OCI-LY7 (cell line): ENCODE data around the gene GAB1. TPM values are rescaled to one million over a fixed set of nuclear protein-coding genes. Genes with fewer than 3 reads are reported as not detected.
A peak's percentile ranks its signal among the peaks of the same experiment; 100 is the strongest.

Experiments
- BruUV-seq: library from RNA; stranded (reverse); fragments of 400-500 nt; replicated peaks from 2 replicates; lab custom pipeline; 2021; lab: Mats Ljungman, UMichigan
- CTCF ChIA-PET: fragments of 300-600 bp; sonication (Branson Sonifier 250); formaldehyde crosslinking; loops from one replicate; lab custom pipeline; 2022; ENCODE audit warnings: antibody characterized with exemption; ENCODE audit not compliant: unreplicated experiment; lab: Charles Lee
- POLR2A ChIA-PET: fragments of 300-600 bp; sonication (Branson Sonifier 250); formaldehyde crosslinking; loops from one replicate; lab custom pipeline; 2022; ENCODE audit warnings: antibody characterized with exemption; lab: Charles Lee
- DNase-seq: peaks from one replicate; pipeline ENCODE4 v3.0.0-alpha.2; 2015; ENCODE audit warnings: low spot score
- H2AFZ ChIP-seq: fragments of 200-600 bp; sonication (generic), shearing (Covaris generic); 2 replicates; pipeline ENCODE4 v1.6.1; 2014; ENCODE audit warnings: mild to moderate bottlenecking, antibody characterized with exemption, low read length, moderate library complexity
- H3K27ac ChIP-seq: fragments of 200-600 bp; sonication (generic); 2 replicates; pipeline ENCODE4 v1.5.1; 2014; ENCODE audit warnings: mixed run types, low read depth, mild to moderate bottlenecking, moderate library complexity, low read length, inconsistent platforms; ENCODE audit not compliant: poor library complexity, severe bottlenecking
- H3K36me3 ChIP-seq: fragments of 200-600 bp; sonication (generic); 2 replicates; pipeline ENCODE4 v1.6.1; 2014; ENCODE audit warnings: mild to moderate bottlenecking, antibody characterized with exemption, low read length, moderate library complexity, mixed read lengths; ENCODE audit not compliant: insufficient read depth
- H3K4me1 ChIP-seq: fragments of 200-600 bp; sonication (generic); 2 replicates; pipeline ENCODE4 v1.5.1; 2014; ENCODE audit warnings: mild to moderate bottlenecking, low read length; ENCODE audit not compliant: insufficient read depth, poor library complexity, severe bottlenecking
- H3K4me2 ChIP-seq: fragments of 200-600 bp; sonication (generic); 2 replicates; pipeline ENCODE4 v1.6.1; 2014; ENCODE audit warnings: mild to moderate bottlenecking, low read length
- H3K4me3 ChIP-seq: fragments of 200-600 bp; sonication (generic); 2 replicates; pipeline ENCODE4 v1.5.1; 2014; ENCODE audit warnings: mild to moderate bottlenecking, low read depth, low read length; ENCODE audit not compliant: poor library complexity, severe bottlenecking
- H3K79me2 ChIP-seq: fragments of 200-600 bp; sonication (generic); 2 replicates; pipeline ENCODE4 v1.6.1; 2016; ENCODE audit warnings: low read depth, mild to moderate bottlenecking, low read length, moderate library complexity, mixed read lengths; ENCODE audit not compliant: insufficient read depth
- H3K9me2 ChIP-seq: fragments of 200-600 bp; sonication (generic); 2 replicates; pipeline ENCODE4 v1.6.1; 2016; ENCODE audit warnings: mild to moderate bottlenecking, low read length, mixed read lengths; ENCODE audit not compliant: insufficient read depth
- H3K9me3 ChIP-seq: fragments of 200-600 bp; sonication (generic); 2 replicates; pipeline ENCODE4 v1.6.1; 2014; ENCODE audit warnings: mild to moderate bottlenecking, mixed run types, low read length, mixed read lengths
- H4K20me1 ChIP-seq: fragments of 200-600 bp; sonication (generic); 2 replicates; pipeline ENCODE4 v1.6.1; 2014; ENCODE audit warnings: mild to moderate bottlenecking, antibody characterized with exemption, low read length, moderate library complexity, mixed read lengths; ENCODE audit not compliant: insufficient read depth
- EZH2phosphoT487 ChIP-seq: fragments of 200-600 bp; sonication (generic); IDR thresholded peaks from 2 replicates; pipeline ENCODE4 v1.6.1; 2018; ENCODE audit warnings: low read depth, borderline replicate concordance, mild to moderate bottlenecking, mixed run types, antibody characterized with exemption, low read length, moderate library complexity, mixed read lengths
- intact Hi-C: fragments of 100-400 bp; cut with micrococcal nuclease; formaldehyde crosslinking; loops from one replicate; pipeline ENCODE4 v1.10.0; 2022; ENCODE audit not compliant: unreplicated experiment
- total RNA-seq, 2 experiments: library from RNA; depleted of rRNA in 1 of 2; stranded (reverse); fragments of >200 nt in 1 of 2; shearing (Covaris generic) in 1 of 2; gene quantifications; 2 replicates each; pipeline ENCODE4 v1.2.3, GENCODE V29; 2014 to 2022
- TF ChIP-seq, protein P1 (sequence below): fragments of 200-600 bp; sonication (generic); conservative IDR thresholded peaks from 2 replicates; pipeline ENCODE4 v1.5.1; 2014; ENCODE audit warnings: mild to moderate bottlenecking, antibody characterized with exemption, low read length, moderate library complexity, mixed read lengths

Gene GAB1
- total RNA-seq, 2 experiments from 2014 or later = 42.6 to 99.3 TPM

DNA sequence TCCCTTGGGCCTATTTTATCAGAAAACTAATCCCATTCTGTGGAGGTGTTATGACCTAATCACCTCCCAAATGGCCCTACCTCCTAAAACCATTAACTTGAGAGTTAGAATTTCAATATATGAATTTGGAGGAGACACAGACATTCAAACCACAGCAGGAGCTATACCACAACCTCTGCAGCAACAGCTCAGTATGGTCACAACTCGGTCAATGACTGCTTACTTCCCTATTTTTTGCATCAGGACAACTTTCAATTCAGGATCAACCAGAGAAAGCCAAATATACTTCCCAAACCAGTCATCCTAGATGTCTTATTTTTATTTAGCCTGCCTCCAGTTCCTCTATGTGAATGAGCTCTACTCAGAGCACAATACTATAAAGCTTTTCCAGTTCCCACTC lies 165.6 kb downstream of the GAB1 start:
- intact Hi-C loops = no loop called here
- peak overlapping the region; percentile 32; the same call in 1 of the 2 replicates for H2AFZ ChIP-seq
- H3K9me3 ChIP-seq = 0 out of 2 replicates have a peak, but pooled peaks cover 3% of the 10 kb centered on the region
- no peak for TF ChIP-seq EZH2phosphoT487
- TF ChIP-seq, protein P1, sequence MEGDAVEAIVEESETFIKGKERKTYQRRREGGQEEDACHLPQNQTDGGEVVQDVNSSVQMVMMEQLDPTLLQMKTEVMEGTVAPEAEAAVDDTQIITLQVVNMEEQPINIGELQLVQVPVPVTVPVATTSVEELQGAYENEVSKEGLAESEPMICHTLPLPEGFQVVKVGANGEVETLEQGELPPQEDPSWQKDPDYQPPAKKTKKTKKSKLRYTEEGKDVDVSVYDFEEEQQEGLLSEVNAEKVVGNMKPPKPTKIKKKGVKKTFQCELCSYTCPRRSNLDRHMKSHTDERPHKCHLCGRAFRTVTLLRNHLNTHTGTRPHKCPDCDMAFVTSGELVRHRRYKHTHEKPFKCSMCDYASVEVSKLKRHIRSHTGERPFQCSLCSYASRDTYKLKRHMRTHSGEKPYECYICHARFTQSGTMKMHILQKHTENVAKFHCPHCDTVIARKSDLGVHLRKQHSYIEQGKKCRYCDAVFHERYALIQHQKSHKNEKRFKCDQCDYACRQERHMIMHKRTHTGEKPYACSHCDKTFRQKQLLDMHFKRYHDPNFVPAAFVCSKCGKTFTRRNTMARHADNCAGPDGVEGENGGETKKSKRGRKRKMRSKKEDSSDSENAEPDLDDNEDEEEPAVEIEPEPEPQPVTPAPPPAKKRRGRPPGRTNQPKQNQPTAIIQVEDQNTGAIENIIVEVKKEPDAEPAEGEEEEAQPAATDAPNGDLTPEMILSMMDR = no peak
- no peak overlapping the region for H3K4me2 ChIP-seq
- H3K4me1 ChIP-seq = no peaks in the 10 kb centered on the region
- H4K20me1 ChIP-seq = no peaks in the 10 kb centered on the region
- no peaks in the 10 kb centered on the region for H3K9me2 ChIP-seq
- H3K27ac ChIP-seq = no peak overlapping the region
- BruUV-seq = no TSS peak
- H3K79me2 ChIP-seq = no peaks in the 10 kb centered on the region
- no peak for DNase-seq
- H3K4me3 ChIP-seq = no peak overlapping the region
- no peaks in the 10 kb centered on the region for H3K36me3 ChIP-seq
- POLR2A ChIA-PET = interaction anchor here (0.8 to 1.9 kb wide), 5 partner anchors 8 to 311 kb away, joined by 3 to 10 read pairs (median 3); partner anchors contain the start of gene SMARCA5
- CTCF ChIA-PET = interaction anchor here (1.0 kb wide), 1 partner anchor 9 kb away, joined by 3 read pairs; no protein-coding TSS in a partner anchor

- no peak overlapping the region for H2AFZ ChIP-seq
- POLR2A ChIA-PET = interaction anchor here (0.5 kb wide), 1 partner anchor 12 kb away, joined by 3 read pairs; no protein-coding TSS in a partner anchor
- H3K36me3 ChIP-seq = no peaks in the 10 kb centered on the region
- no peak overlapping the region for H3K27ac ChIP-seq
- no peak for DNase-seq
- H4K20me1 ChIP-seq = no peaks in the 10 kb centered on the region
- H3K4me1 ChIP-seq = no peaks in the 10 kb centered on the region
- TF ChIP-seq, protein P1 = no peak
- no peak for TF ChIP-seq EZH2phosphoT487
- no peak overlapping the region for H3K4me3 ChIP-seq
- intact Hi-C loops = no loop called here
- CTCF ChIA-PET = no interaction called here
- H3K4me2 ChIP-seq = no peak overlapping the region
- no peaks in the 10 kb centered on the region for H3K79me2 ChIP-seq
- H3K9me2 ChIP-seq = no peaks in the 10 kb centered on the region
- no TSS peak for BruUV-seq
- 0 out of 2 replicates have a peak, but pooled peaks cover 3% of the 10 kb centered on the region for H3K9me3 ChIP-seq
Observed at GRCh38 chr4:143506031-143506430, 169.4 kb downstream of the GAB1 start.

- POLR2A ChIA-PET = interaction anchor here (1.9 kb wide), 1 partner anchor 9 kb away, joined by 10 read pairs; no protein-coding TSS in a partner anchor
- H3K4me1 ChIP-seq = peaks cover 23% of the 10 kb centered on the region
- no peak overlapping the region for H3K27ac ChIP-seq
- H3K79me2 ChIP-seq = peaks cover 35% of the 10 kb centered on the region
- H3K36me3 ChIP-seq = peaks cover 27% of the 10 kb centered on the region
- no peak overlapping the region for H3K4me3 ChIP-seq
- H4K20me1 ChIP-seq = peaks cover 28% of the 10 kb centered on the region
- peak overlapping the region; percentile 89; the same call in 1 of the 2 replicates for H2AFZ ChIP-seq
- no peaks in the 10 kb centered on the region for H3K9me3 ChIP-seq
- H3K9me2 ChIP-seq = no peaks in the 10 kb centered on the region
- intact Hi-C loops = loop anchor here (5.0 kb wide), 1 partner anchor 115 kb away; no protein-coding TSS in a partner anchor
- no peak overlapping the region for H3K4me2 ChIP-seq
- no TSS peak for BruUV-seq
- CTCF ChIA-PET = interaction anchor here (1.1 kb wide), 1 partner anchor 9 kb away, joined by 3 read pairs; no protein-coding TSS in a partner anchor
- TF ChIP-seq, protein P1 = no peak
- no peak for TF ChIP-seq EZH2phosphoT487
- no peak for DNase-seq
Observed at GRCh38 chr4:143511906-143512305, 175.2 kb downstream of the GAB1 start.
